ENCODE results near the gene SPOCK1.
"Not testable (repeated sequence)": the region's sequence is repeated elsewhere in the genome, so short reads cannot be mapped to it uniquely, and the experiment has no call there.

The SPOCK1 gene

DNA sequence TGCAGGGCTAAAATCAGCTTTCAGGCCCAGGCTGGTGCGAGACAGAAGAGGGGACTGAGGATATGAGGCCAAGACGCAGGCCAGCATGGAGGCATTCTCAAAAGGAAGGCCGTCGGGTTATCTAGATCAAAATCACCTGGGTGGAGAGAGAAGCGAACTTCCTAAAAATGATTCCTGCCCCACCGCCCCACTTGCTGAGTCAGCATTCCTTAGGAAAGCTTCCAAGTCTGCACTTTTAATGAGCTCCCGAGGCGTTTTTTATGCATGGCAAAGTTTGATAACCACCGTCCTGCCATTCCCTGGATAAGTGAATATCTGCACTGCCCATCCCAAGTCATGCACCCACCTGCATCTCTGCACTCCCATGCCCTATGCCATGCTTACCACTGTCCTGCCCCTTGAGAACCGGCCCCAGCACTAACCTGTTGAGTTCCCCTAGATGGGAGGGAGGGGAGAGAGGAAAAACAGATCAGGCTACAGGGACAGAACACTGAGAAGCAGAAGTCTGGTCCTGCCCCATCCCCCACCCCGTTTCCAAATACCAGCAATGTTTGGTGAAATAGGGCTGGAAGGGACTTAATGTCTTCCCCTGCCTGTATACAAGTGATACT is 1.6 kb upstream of the SPOCK1 start:
- Histone ChIP-seq H3K9me3 (no peaks in the 10 kb centered on the region), H3K27me3 (peaks cover 56% of the 10 kb centered on the region), H3K4me1 (ENCODE audit: control insufficient read depth in 1 of 2, insufficient read depth in 1 of 2, low read depth in 1 of 2, low read length in 1 of 2) (peaks cover 0 to 4% of the 10 kb centered on the region in 2 experiments), H3K4me3 (ENCODE audit: low read depth in 1 of 2, low read length in 1 of 2) (no peak overlapping the region), H3K36me3 (no peaks in the 10 kb centered on the region), H3K27ac (no peak overlapping the region)
- no peak for TF ChIP-seq CTCF (IDR thresholded peaks at IDR 0.05)

DNA sequence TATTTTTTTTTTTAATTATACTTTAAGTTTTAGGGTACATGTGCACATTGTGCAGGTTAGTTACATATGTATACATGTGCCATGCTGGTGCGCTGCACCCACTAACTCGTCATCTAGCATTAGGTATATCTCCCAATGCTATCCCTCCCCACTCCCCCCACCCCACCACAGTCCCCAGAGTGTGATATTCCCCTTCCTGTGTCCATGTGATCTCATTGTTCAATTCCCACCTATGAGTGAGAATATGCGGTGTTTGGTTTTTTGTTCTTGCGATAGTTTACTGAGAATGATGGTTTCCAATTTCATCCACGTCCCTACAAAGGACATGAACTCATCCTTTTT is 351 bp upstream of the SPOCK1 start:
- H3K9me3 ChIP-seq; H3K4me1 ChIP-seq (ENCODE audit: control insufficient read depth in 1 of 2, insufficient read depth in 1 of 2, low read depth in 1 of 2, low read length in 1 of 2); H3K4me3 ChIP-seq (ENCODE audit: low read depth in 1 of 2, low read length in 1 of 2); H3K27ac ChIP-seq; H3K36me3 ChIP-seq: not testable (repeated sequence)
- H3K27me3 ChIP-seq, result peaks cover 68% of the 10 kb centered on the region

DNA sequence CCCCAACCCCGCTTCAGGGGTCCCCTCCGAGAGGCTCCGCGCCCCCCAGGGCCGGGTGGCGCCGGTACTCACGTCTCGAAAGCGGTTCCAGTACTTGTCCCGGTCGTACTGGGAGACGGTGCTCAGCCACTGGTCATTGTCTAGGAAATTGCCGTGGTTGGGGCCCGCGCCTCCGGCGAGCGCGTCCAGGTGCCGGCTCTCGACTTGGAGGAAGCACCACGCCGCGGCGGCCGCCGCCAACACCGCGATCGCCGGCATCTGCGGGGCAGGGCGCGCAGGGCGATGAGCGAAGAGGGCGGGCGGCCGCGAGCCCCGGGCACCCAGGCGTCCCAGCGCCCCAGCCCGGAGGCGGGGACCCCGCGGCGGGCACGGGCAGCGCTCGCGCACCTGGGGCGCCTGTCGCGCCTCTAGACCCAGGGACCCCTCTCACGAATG is 808 bp downstream of the SPOCK1 start:
- Histone ChIP-seq H3K27me3 (peaks cover 74% of the 10 kb centered on the region), H3K9me3 (no peaks in the 10 kb centered on the region), H3K27ac (no peak overlapping the region), H3K4me1 (ENCODE audit: control insufficient read depth in 1 of 2, insufficient read depth in 1 of 2, low read depth in 1 of 2, low read length in 1 of 2) (peaks cover 0 to 4% of the 10 kb centered on the region in 2 experiments), H3K4me3 (ENCODE audit: low read depth in 1 of 2, low read length in 1 of 2) (no peak overlapping the region), H3K36me3 (no peaks in the 10 kb centered on the region)
- TF ChIP-seq CTCF (IDR thresholded peaks at IDR 0.05), result no peak

GRCh38 chr5:137497396-137498290 is 1.5 kb downstream of the SPOCK1 start:
- no peak overlapping the region for H3K27ac ChIP-seq
- H3K4me3 ChIP-seq (ENCODE audit: low read depth in 1 of 2, low read length in 1 of 2), result no peak overlapping the region
- H3K36me3 ChIP-seq, result no peaks in the 10 kb centered on the region
- H3K4me1 ChIP-seq (ENCODE audit: control insufficient read depth in 1 of 2, insufficient read depth in 1 of 2, low read depth in 1 of 2, low read length in 1 of 2), result peaks cover 0 to 4% of the 10 kb centered on the region in 2 experiments
- H3K9me3 ChIP-seq, result no peaks in the 10 kb centered on the region
- TF ChIP-seq CTCF (IDR thresholded peaks at IDR 0.05), result no peak
- H3K27me3 ChIP-seq, result peaks cover 72% of the 10 kb centered on the region

DNA sequence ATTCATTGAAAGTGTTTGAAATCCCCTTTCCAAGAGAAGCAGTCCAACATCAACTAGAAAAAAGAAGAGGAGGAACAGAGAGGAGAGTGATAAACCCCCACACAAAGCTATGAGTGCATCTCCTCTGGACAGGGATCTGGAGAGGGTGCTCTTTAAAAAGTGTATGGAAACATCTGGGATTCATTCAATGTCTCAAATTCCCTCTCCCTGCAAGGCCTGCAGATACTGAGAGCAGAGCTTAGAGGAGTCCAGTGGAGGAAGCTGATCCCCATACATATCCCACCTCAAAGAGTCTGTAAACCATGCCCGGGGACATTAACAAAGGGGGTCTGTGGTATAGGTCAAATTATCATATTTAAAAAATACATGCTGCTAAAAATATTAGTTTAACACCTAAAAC is 2.2 kb downstream of the SPOCK1 start:
- Histone ChIP-seq H3K4me3 (ENCODE audit: low read depth in 1 of 2, low read length in 1 of 2) (no peak overlapping the region), H3K9me3 (no peaks in the 10 kb centered on the region), H3K27me3 (peaks cover 64% of the 10 kb centered on the region), H3K4me1 (ENCODE audit: control insufficient read depth in 1 of 2, insufficient read depth in 1 of 2, low read depth in 1 of 2, low read length in 1 of 2) (peaks cover 0 to 4% of the 10 kb centered on the region in 2 experiments), H3K27ac (no peak overlapping the region), H3K36me3 (no peaks in the 10 kb centered on the region)
- no peak for TF ChIP-seq CTCF (IDR thresholded peaks at IDR 0.05)

DNA sequence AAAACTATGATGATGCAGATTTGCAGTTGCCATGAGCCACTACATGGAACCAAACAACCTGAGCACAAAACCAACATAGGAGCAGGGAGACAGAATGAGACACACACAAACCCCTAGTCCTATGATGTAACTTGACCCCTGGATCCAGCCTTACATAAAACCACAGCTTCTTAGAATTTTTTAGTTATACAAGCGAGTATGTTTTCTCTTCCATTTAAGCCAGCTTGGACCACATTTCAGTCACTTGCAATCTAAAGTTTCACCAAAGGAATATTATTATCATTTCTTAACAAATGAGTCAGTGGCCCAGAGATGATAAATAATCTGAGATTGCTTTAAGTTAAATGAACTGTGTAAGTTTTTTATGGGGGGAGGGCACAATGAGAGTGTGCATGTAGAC is 6.8 kb downstream of the SPOCK1 start:
- no peak for TF ChIP-seq CTCF (IDR thresholded peaks at IDR 0.05)
- Histone ChIP-seq H3K27me3 (peaks cover 42% of the 10 kb centered on the region), H3K27ac (no peak overlapping the region), H3K4me1 (ENCODE audit: control insufficient read depth in 1 of 2, insufficient read depth in 1 of 2, low read depth in 1 of 2, low read length in 1 of 2) (no peaks in the 10 kb centered on the region), H3K36me3 (no peaks in the 10 kb centered on the region), H3K4me3 (ENCODE audit: low read depth in 1 of 2, low read length in 1 of 2) (no peak overlapping the region), H3K9me3 (no peaks in the 10 kb centered on the region)
